Endothelial cell (in vitro differentiated cells): ENCODE data around the gene RSPRY1. TPM values are rescaled to one million over a fixed set of nuclear protein-coding genes. Genes with fewer than 3 reads are reported as not detected.
A peak's percentile ranks its signal among the peaks of the same experiment; 100 is the strongest.

ENCODE experiments used
- DNase-seq: peaks from one replicate; pipeline ENCODE4 v3.0.0; 2021; ENCODE audit warnings: low spot score
- H3K27ac Mint-ChIP-seq: one replicate; pipeline ENCODE4 v1.8.0; 2021; ENCODE audit warnings: mixed read lengths, inconsistent platforms; ENCODE audit not compliant: unreplicated experiment
- H3K27me3 Mint-ChIP-seq: one replicate; pipeline ENCODE4 v1.8.0; 2021; ENCODE audit warnings: mild to moderate bottlenecking, moderate library complexity, mixed read lengths, inconsistent platforms; ENCODE audit not compliant: unreplicated experiment
- H3K36me3 Mint-ChIP-seq: one replicate; pipeline ENCODE4 v1.8.0; 2021; ENCODE audit warnings: mild to moderate bottlenecking, low read depth, mixed read lengths, inconsistent platforms; ENCODE audit not compliant: unreplicated experiment
- H3K4me1 Mint-ChIP-seq: one replicate; pipeline ENCODE4 v1.8.0; 2021; ENCODE audit warnings: mild to moderate bottlenecking, mixed read lengths, inconsistent platforms; ENCODE audit not compliant: unreplicated experiment
- H3K4me3 Mint-ChIP-seq: one replicate; pipeline ENCODE4 v1.8.0; 2021; ENCODE audit warnings: mild to moderate bottlenecking, mixed read lengths, inconsistent platforms; ENCODE audit not compliant: unreplicated experiment
- H3K9me3 Mint-ChIP-seq: one replicate; pipeline ENCODE4 v1.8.0; 2021; ENCODE audit warnings: mixed read lengths, inconsistent platforms; ENCODE audit not compliant: unreplicated experiment
- CTCF ChIP-seq: fragments of 200-600 bp; sonication (generic); IDR thresholded peaks from one replicate; pipeline ENCODE4 v1.5.0; 2021; ENCODE audit warnings: antibody characterized with exemption; ENCODE audit not compliant: unreplicated experiment
- total RNA-seq: library from RNA; stranded (reverse); fragmentation: NEBNext Ultra II Directional; extraction: Animal tissue kit (Norgen Biotek cat#: 25700); gene quantifications from one replicate; pipeline ENCODE4 v1.2.1, GENCODE V29; 2021; ENCODE audit not compliant: unreplicated experiment

Gene RSPRY1
- total RNA-seq, 1 donor from 2014 or later: 63.0 TPM

GRCh38 chr16:57226701-57227621, 40.8 kb downstream of the RSPRY1 start:
- DNase-seq: no peak
- Mint-ChIP-seq H3K4me3 (no peak overlapping the region), H3K36me3 (peaks cover 37% of the 10 kb centered on the region), H3K27me3 (no peaks in the 10 kb centered on the region), H3K4me1 (no peaks in the 10 kb centered on the region), H3K9me3 (no peaks in the 10 kb centered on the region), H3K27ac (no peak overlapping the region)
- no peak for TF ChIP-seq CTCF

GRCh38 chr16:57229079-57229478, 43.0 kb downstream of the RSPRY1 start:
- TF ChIP-seq CTCF: no peak
- Mint-ChIP-seq H3K27me3 (peaks cover 2% of the 10 kb centered on the region), H3K36me3 (peaks cover 35% of the 10 kb centered on the region)

GRCh38 chr16:57231821-57232350, 45.8 kb downstream of the RSPRY1 start:
- peaks cover 4% of the 10 kb centered on the region for H3K27me3 Mint-ChIP-seq
- no peak overlapping the region for H3K27ac Mint-ChIP-seq
- no peak for TF ChIP-seq CTCF
- no peak for DNase-seq
- H3K4me1 Mint-ChIP-seq: no peaks in the 10 kb centered on the region
- H3K36me3 Mint-ChIP-seq: peaks cover 49% of the 10 kb centered on the region
- H3K9me3 Mint-ChIP-seq: no peaks in the 10 kb centered on the region
- no peak overlapping the region for H3K4me3 Mint-ChIP-seq

More at GRCh38 chr16:57229079-57229478, 43.0 kb downstream of the RSPRY1 start:
- H3K4me3 Mint-ChIP-seq: no peak overlapping the region
- no peak overlapping the region for H3K27ac Mint-ChIP-seq
- DNase-seq: no peak
- H3K4me1 Mint-ChIP-seq: no peaks in the 10 kb centered on the region
- H3K9me3 Mint-ChIP-seq: no peaks in the 10 kb centered on the region

- H3K9me3 Mint-ChIP-seq: no peaks in the 10 kb centered on the region
- no peak overlapping the region for H3K27ac Mint-ChIP-seq
- H3K4me3 Mint-ChIP-seq: peak overlapping the region; percentile 44
- no peaks in the 10 kb centered on the region for H3K4me1 Mint-ChIP-seq
- H3K27me3 Mint-ChIP-seq: peaks cover 4% of the 10 kb centered on the region
- H3K36me3 Mint-ChIP-seq: peaks cover 48% of the 10 kb centered on the region
- no peak for DNase-seq
- no peak for TF ChIP-seq CTCF
Observed at GRCh38 chr16:57233944-57234706, 48.0 kb downstream of the RSPRY1 start.
